Measurements from ENCODE around the gene C7orf57. TPM values are rescaled to one million over a fixed set of nuclear protein-coding genes. Genes with fewer than 3 reads are reported as not detected.
"Not testable (repeated sequence)": the region's sequence is repeated elsewhere in the genome, so short reads cannot be mapped to it uniquely, and the experiment has no call there.

Gene C7orf57
- total RNA-seq, 1 donor from 2014 or later: not detected

GRCh38 chr7:47991741-47992311, 43.5 kb upstream of the C7orf57 start:
- peaks cover 15% of the 10 kb centered on the region for H3K4me1 Mint-ChIP-seq (ENCODE audit: unreplicated experiment)
- TF ChIP-seq CTCF (IDR thresholded peaks at IDR 0.05; ENCODE audit: unreplicated experiment): no peak
- peak overlapping the region; percentile 49 for H3K27ac Mint-ChIP-seq (ENCODE audit: unreplicated experiment)
- H3K36me3 Mint-ChIP-seq (ENCODE audit: low read depth, unreplicated experiment): no peaks in the 10 kb centered on the region
- H3K27me3 Mint-ChIP-seq (ENCODE audit: unreplicated experiment): peaks cover 3% of the 10 kb centered on the region
- H3K4me3 Mint-ChIP-seq (ENCODE audit: unreplicated experiment): peak overlapping the region; percentile 89
- H3K9me3 Mint-ChIP-seq (ENCODE audit: unreplicated experiment): no peaks in the 10 kb centered on the region
- DNase-seq (ENCODE audit: low spot score): peak; percentile 83

DNA sequence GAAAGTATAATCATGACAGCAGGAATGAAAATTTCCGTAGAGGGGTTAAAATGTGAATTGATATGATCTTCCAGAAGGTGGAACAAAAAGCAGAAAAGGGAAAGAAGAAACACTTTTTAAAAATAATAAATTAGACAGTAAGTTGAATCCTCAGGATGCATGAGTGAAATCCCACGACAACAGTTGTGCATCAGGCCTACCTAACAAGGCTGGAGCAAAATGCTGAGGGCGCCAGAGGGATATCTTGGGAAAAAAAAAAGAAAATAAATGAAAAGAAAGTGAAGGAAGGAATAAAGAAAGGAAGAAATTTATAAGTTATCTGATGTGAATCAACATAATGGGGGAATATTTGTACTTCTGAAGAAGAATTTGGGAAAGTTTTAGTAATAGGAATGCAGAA, 42.9 kb upstream of the C7orf57 start:
- Mint-ChIP-seq H3K9me3 (ENCODE audit: unreplicated experiment) (no peaks in the 10 kb centered on the region), H3K36me3 (ENCODE audit: low read depth, unreplicated experiment) (no peaks in the 10 kb centered on the region), H3K27me3 (ENCODE audit: unreplicated experiment) (peaks cover 3% of the 10 kb centered on the region), H3K4me1 (ENCODE audit: unreplicated experiment) (peaks cover 15% of the 10 kb centered on the region), H3K27ac (ENCODE audit: unreplicated experiment) (peak overlapping the region; percentile 49), H3K4me3 (ENCODE audit: unreplicated experiment) (no peak overlapping the region)
- no peak for TF ChIP-seq CTCF (IDR thresholded peaks at IDR 0.05; ENCODE audit: unreplicated experiment)
- no peak for DNase-seq (ENCODE audit: low spot score)

DNA sequence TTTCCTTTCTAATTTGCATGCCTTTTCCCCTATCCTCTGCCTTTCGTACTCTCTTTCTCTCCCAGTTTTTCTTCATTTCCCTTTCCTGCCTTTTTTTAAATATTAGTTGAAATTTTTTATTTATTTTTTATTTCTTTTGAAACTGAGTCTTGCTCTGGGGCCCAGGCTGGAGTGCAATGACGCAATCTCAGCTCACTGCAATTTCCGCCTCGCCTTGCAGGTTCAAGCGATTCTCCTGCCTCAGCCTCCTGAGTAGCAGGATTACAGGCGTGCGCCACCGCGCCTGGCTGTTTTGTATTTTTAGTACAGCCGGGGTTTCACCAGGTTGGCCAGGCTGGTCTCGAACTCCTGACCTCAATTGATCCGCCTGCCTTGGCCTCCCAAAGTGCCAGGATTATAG, 35.9 kb upstream of the C7orf57 start:
- H3K9me3 Mint-ChIP-seq (ENCODE audit: unreplicated experiment): no peaks in the 10 kb centered on the region

GRCh38 chr7:48000164-48000563, 35.2 kb upstream of the C7orf57 start:
- H3K9me3 Mint-ChIP-seq (ENCODE audit: unreplicated experiment); H3K4me3 Mint-ChIP-seq (ENCODE audit: unreplicated experiment); DNase-seq (ENCODE audit: low spot score); H3K4me1 Mint-ChIP-seq (ENCODE audit: unreplicated experiment); H3K27me3 Mint-ChIP-seq (ENCODE audit: unreplicated experiment); H3K27ac Mint-ChIP-seq (ENCODE audit: unreplicated experiment); H3K36me3 Mint-ChIP-seq (ENCODE audit: low read depth, unreplicated experiment): not testable (repeated sequence)

More for the DNA sequence above, 35.9 kb upstream of the C7orf57 start:
- H3K4me3 Mint-ChIP-seq (ENCODE audit: unreplicated experiment): no peak overlapping the region
- no peaks in the 10 kb centered on the region for H3K36me3 Mint-ChIP-seq (ENCODE audit: low read depth, unreplicated experiment)
- DNase-seq (ENCODE audit: low spot score): no peak
- H3K4me1 Mint-ChIP-seq (ENCODE audit: unreplicated experiment): no peaks in the 10 kb centered on the region
- no peaks in the 10 kb centered on the region for H3K27me3 Mint-ChIP-seq (ENCODE audit: unreplicated experiment)
- no peak overlapping the region for H3K27ac Mint-ChIP-seq (ENCODE audit: unreplicated experiment)
- TF ChIP-seq CTCF (IDR thresholded peaks at IDR 0.05; ENCODE audit: unreplicated experiment): no peak

- H3K9me3 Mint-ChIP-seq (ENCODE audit: unreplicated experiment): no peaks in the 10 kb centered on the region
- no peak for TF ChIP-seq CTCF (IDR thresholded peaks at IDR 0.05; ENCODE audit: unreplicated experiment)
Measured at GRCh38 chr7:48004032-48004431, 31.3 kb upstream of the C7orf57 start.

More at GRCh38 chr7:48004032-48004431, 31.3 kb upstream of the C7orf57 start:
- no peak for DNase-seq (ENCODE audit: low spot score)
- Mint-ChIP-seq H3K4me1 (ENCODE audit: unreplicated experiment) (no peaks in the 10 kb centered on the region), H3K36me3 (ENCODE audit: low read depth, unreplicated experiment) (no peaks in the 10 kb centered on the region), H3K27me3 (ENCODE audit: unreplicated experiment) (no peaks in the 10 kb centered on the region), H3K27ac (ENCODE audit: unreplicated experiment) (no peak overlapping the region), H3K4me3 (ENCODE audit: unreplicated experiment) (no peak overlapping the region)
